HCT116 (cell line): ENCODE measurements around the gene GTF2H1. TPM values are rescaled to one million over a fixed set of nuclear protein-coding genes. Genes with fewer than 3 reads are reported as not detected.

Source experiments
- ATAC-seq: fragments of 200-7000 bp; cut with Tn5 transposase; 2 replicates; pipeline ENCODE4 v1.9.1; 2020; ENCODE audit warnings: mild to moderate bottlenecking, moderate library complexity
- BruUV-seq: library from RNA; stranded (reverse); fragments of 400-500 nt; replicated peaks from 2 replicates; lab custom pipeline; 2021; lab: Mats Ljungman, UMichigan
- CTCF ChIA-PET: fragments of 300-600 bp; sonication (Branson Sonifier 250); formaldehyde crosslinking; loops from one replicate; lab custom pipeline; 2021; ENCODE audit warnings: antibody characterized with exemption; lab: Charles Lee
- POLR2A ChIA-PET: fragments of 300-600, 350-600 bp; sonication (Branson Sonifier 250); formaldehyde crosslinking; loops from one replicate; lab custom pipeline; 2021; ENCODE audit warnings: antibody characterized with exemption; lab: Charles Lee
- RAD21 ChIA-PET, 2 experiments: fragments of 300-600 bp; sonication (Branson Sonifier 250); formaldehyde crosslinking; loops; one replicate each; lab custom pipeline; 2023; ENCODE audit warnings: low total read pairs in 2 of 2; ENCODE audit not compliant: uncharacterized antibody in 2 of 2, unreplicated experiment in 2 of 2, low non-redundant PET in 1 of 2; lab: Charles Lee
- DNase-seq: peaks from one replicate; pipeline ENCODE4 v3.0.0-alpha.2; 2010; ENCODE audit warnings: low read depth, low spot score
- H2AFZ ChIP-seq: fragments of 200-600 bp; shearing (Covaris generic), sonication (generic); 2 replicates; pipeline ENCODE4 v1.6.1; 2017; ENCODE audit warnings: low read depth, mixed run types, mixed read lengths, antibody characterized with exemption, low read length; ENCODE audit not compliant: poor library complexity, severe bottlenecking
- H3K27ac ChIP-seq: 2 replicates; pipeline ENCODE4 v1.5.1; 2012; ENCODE audit warnings: low read depth, low read length
- H3K27me3 ChIP-seq: fragments of 200-600 bp; sonication (generic); 2 replicates; pipeline ENCODE4 v1.6.1; 2016; ENCODE audit warnings: mixed run types, low read length, mixed read lengths; ENCODE audit not compliant: insufficient read depth
- H3K36me3 ChIP-seq, 2 experiments: fragments of 200-500 bp in 1 of 2; fragments of 200-600 bp in 1 of 2; sonication (Bioruptor generic) in 1 of 2; sonication (generic) in 1 of 2; 2 replicates each; pipeline versions ENCODE4 v1.5.1 to v1.6.1; 2014 to 2016; ENCODE audit warnings: low read length in 2 of 2, inconsistent platforms in 1 of 2, mixed read lengths in 1 of 2, mixed run types in 1 of 2; ENCODE audit not compliant: insufficient read depth in 2 of 2, control insufficient read depth in 1 of 2
- H3K4me1 ChIP-seq, 2 experiments: fragments of 200-600 bp in 1 of 2; sonication (generic) in 1 of 2; 2 replicates each; pipeline versions ENCODE4 v1.5.1 to v1.6.1; 2012 to 2017; ENCODE audit warnings: low read length in 2 of 2, inconsistent platforms in 1 of 2, mild to moderate bottlenecking in 1 of 2, mixed read lengths in 1 of 2, mixed run types in 1 of 2, moderate library complexity in 1 of 2; ENCODE audit not compliant: insufficient read depth in 2 of 2, control insufficient read depth in 1 of 2
- H3K4me2 ChIP-seq: fragments of 200-600 bp; sonication (generic); 2 replicates; pipeline ENCODE4 v1.6.1; 2017; ENCODE audit warnings: mixed run types, low read length, mixed read lengths
- H3K4me3 ChIP-seq, 2 experiments: fragments of 200-600 bp in 1 of 2; sonication (generic) in 1 of 2; replicated peaks in 1 of 2; 2 replicates each; pipeline ENCODE4 v1.5.1; 2011 to 2016; ENCODE audit warnings: low read length in 2 of 2, control low read depth in 1 of 2, low read depth in 1 of 2, mild to moderate bottlenecking in 1 of 2, mixed read lengths in 1 of 2, mixed run types in 1 of 2
- H3K79me2 ChIP-seq: fragments of 200-600 bp; sonication (generic); 2 replicates; pipeline ENCODE4 v1.6.1; 2017; ENCODE audit warnings: mild to moderate bottlenecking, mixed run types, low read length, moderate library complexity, mixed read lengths; ENCODE audit not compliant: insufficient read depth
- H3K9ac ChIP-seq: fragments of 200-600 bp; sonication (generic); 2 replicates; pipeline ENCODE4 v1.6.1; 2016; ENCODE audit warnings: low read length, mixed read lengths
- H3K9me2 ChIP-seq: fragments of 200-600 bp; sonication (generic), shearing (Covaris generic); 2 replicates; pipeline ENCODE4 v1.6.1; 2017; ENCODE audit warnings: mixed run types, mild to moderate bottlenecking, moderate library complexity; ENCODE audit not compliant: insufficient read depth
- H3K9me3 ChIP-seq, 2 experiments: fragments of 200-500 bp in 1 of 2; fragments of 200-600 bp in 1 of 2; sonication (Bioruptor generic) in 1 of 2; sonication (generic) in 1 of 2; 2 replicates each; pipeline ENCODE4 v1.6.1; 2014 to 2017; ENCODE audit warnings: low read length in 2 of 2, mixed read lengths in 2 of 2, inconsistent platforms in 1 of 2, low read depth in 1 of 2, mild to moderate bottlenecking in 1 of 2, mixed run types in 1 of 2, moderate library complexity in 1 of 2; ENCODE audit not compliant: control insufficient read depth in 1 of 2, insufficient read depth in 1 of 2
- H4K20me1 ChIP-seq: fragments of 200-600 bp; sonication (generic), shearing (Covaris generic); 2 replicates; pipeline ENCODE4 v1.6.1; 2017; ENCODE audit warnings: mixed run types, mild to moderate bottlenecking, moderate library complexity; ENCODE audit not compliant: insufficient read depth
- CEBPB ChIP-seq: IDR thresholded peaks from 2 replicates; pipeline ENCODE4 v1.6.1; 2012; ENCODE audit warnings: low read depth
- CTCF ChIP-seq, 3 experiments: fragments of 200-600 bp in 1 of 3; sonication (generic) in 1 of 3; IDR thresholded peaks in 2 of 3; conservative IDR thresholded peaks in 1 of 3; 2 replicates each; pipeline ENCODE4 v1.5.1; 2012 to 2017; ENCODE audit warnings: low read depth in 2 of 3, low read length in 2 of 3, antibody characterized with exemption in 1 of 3, borderline replicate concordance in 1 of 3, control low read depth in 1 of 3, mild to moderate bottlenecking in 1 of 3, mixed read lengths in 1 of 3, mixed run types in 1 of 3, moderate library complexity in 1 of 3; ENCODE audit not compliant: insufficient read depth in 1 of 3
- EGR1 ChIP-seq: IDR thresholded peaks from 2 replicates; pipeline ENCODE4 v1.6.1; 2012; ENCODE audit warnings: low read depth
- ELF1 ChIP-seq: IDR thresholded peaks from 2 replicates; pipeline ENCODE4 v1.6.1; 2012; ENCODE audit warnings: low read depth, borderline replicate concordance
- EZH2 ChIP-seq: fragments of 200-600 bp; sonication (generic); IDR thresholded peaks from 2 replicates; pipeline ENCODE4 v1.6.1; 2017; ENCODE audit warnings: antibody characterized with exemption, mixed run types
- EZH2phosphoT487 ChIP-seq: fragments of 200-600 bp; IDR thresholded peaks from 2 replicates; pipeline ENCODE4 v1.6.1; 2018; ENCODE audit warnings: antibody characterized with exemption, borderline replicate concordance
- JUND ChIP-seq: IDR thresholded peaks from 2 replicates; pipeline ENCODE4 v1.6.1; 2012
- POLR2A ChIP-seq: IDR thresholded peaks from 2 replicates; pipeline ENCODE4 v1.7.0; 2011; ENCODE audit warnings: borderline replicate concordance; ENCODE audit not compliant: insufficient read depth, insufficient read length; ENCODE audit errors: extremely low read depth
- REST ChIP-seq: IDR thresholded peaks from 2 replicates; pipeline ENCODE4 v1.6.1; 2012; ENCODE audit warnings: low read depth
- SP1 ChIP-seq: IDR thresholded peaks from 2 replicates; pipeline ENCODE4 v1.6.1; 2012; ENCODE audit warnings: low read depth
- ZFX ChIP-seq: fragments of 450-650 bp; IDR thresholded peaks from 2 replicates; pipeline ENCODE4 v1.6.1; 2017
- ZNF274 ChIP-seq: fragments of 200-500 bp; sonication (Bioruptor generic); IDR thresholded peaks from 2 replicates; pipeline ENCODE4 v1.6.1; 2014; ENCODE audit warnings: mild to moderate bottlenecking, low read depth, low read length, inconsistent platforms
- intact Hi-C: fragments of 100-400 bp; cut with micrococcal nuclease; formaldehyde crosslinking; loops from 2 replicates; pipeline ENCODE4 v1.10.0; 2022
- total RNA-seq: library from RNA; stranded (reverse); gene quantifications from one replicate; pipeline ENCODE4 v1.2.1, GENCODE V29; 2021; ENCODE audit not compliant: unreplicated experiment

Gene GTF2H1
- total RNA-seq, 1 experiment from 2014 or later = 37.3 TPM

- BruUV-seq = no TSS peak
- intact Hi-C loops = no loop called here
- Histone ChIP-seq H3K9me3 (no peaks in the 10 kb centered on the region), H3K27ac (no peak overlapping the region), H4K20me1 (no peaks in the 10 kb centered on the region), H2AFZ (no peak overlapping the region), H3K9ac (no peak overlapping the region), H3K36me3 (peaks cover 22 to 37% of the 10 kb centered on the region in 2 experiments; a peak in 3 of 4 replicates), H3K9me2 (no peaks in the 10 kb centered on the region), H3K27me3 (no peaks in the 10 kb centered on the region), H3K79me2 (no peaks in the 10 kb centered on the region), H3K4me3 (no peak overlapping the region), H3K4me2 (no peak overlapping the region), H3K4me1 (no peaks in the 10 kb centered on the region)
- CTCF ChIA-PET = no interaction called here
- no peak for TF ChIP-seq POLR2A
- no peak for TF ChIP-seq CEBPB
- no peak for TF ChIP-seq REST
- no peak for TF ChIP-seq EZH2
- TF ChIP-seq EZH2phosphoT487 = no peak
- TF ChIP-seq ZFX = no peak
- no peak for TF ChIP-seq SP1
- TF ChIP-seq CTCF (IDR thresholded peaks at IDR 0.05 in 2 of 3, conservative IDR thresholded peaks at IDR 0.05 in 1 of 3; ENCODE audit: borderline replicate concordance in 1 of 3, insufficient read depth in 1 of 3, low read depth in 2 of 3, low read length in 2 of 3) = no peak
- no peak for TF ChIP-seq ZNF274
- no peak for TF ChIP-seq ELF1
- no peak for TF ChIP-seq EGR1
- no peak for TF ChIP-seq JUND
- ATAC-seq (no peak), DNase-seq (no peak)
- RAD21 ChIA-PET = no interaction called here
- POLR2A ChIA-PET = interaction anchor here (1.0 kb wide), 1 partner anchor 25 kb away, joined by 3 read pairs; no protein-coding TSS in a partner anchor
Measured at GRCh38 chr11:18285841-18286240, 36.5 kb upstream of the GTF2H1 start.
